Sigmoid colon (tissue), 4 donors: ENCODE measurements around the gene CCDC24.

Source experiments
- CTCF ChIP-seq, 4 experiments: fragments of 450-650 bp in 3 of 4; fragments of 200-600 bp in 1 of 4; IDR thresholded peaks; one replicate each; pipeline ENCODE4 v1.5.1; 2016 to 2019; ENCODE audit warnings: antibody characterized with exemption in 4 of 4, mild to moderate bottlenecking in 3 of 4, moderate library complexity in 2 of 4
- POLR2A ChIP-seq, 2 donors: fragments of 450-650 bp; IDR thresholded peaks; one replicate each; pipeline ENCODE4 v1.6.1; 2016; ENCODE audit warnings: antibody characterized with exemption in 2 of 2, mild to moderate bottlenecking in 2 of 2, moderate library complexity in 2 of 2
- POLR2AphosphoS5 ChIP-seq, 4 donors: sonication (generic); formaldehyde crosslinking; IDR thresholded peaks; one replicate each; pipeline ENCODE4 v1.6.1; 2017; ENCODE audit warnings: antibody characterized with exemption in 4 of 4

- TF ChIP-seq CTCF (IDR thresholded peaks at IDR 0.05) (no peak), POLR2A (IDR thresholded peaks at IDR 0.05) (no peak), POLR2AphosphoS5 (IDR thresholded peaks at IDR 0.05) (no peak)
These were observed 4.8 kb downstream of the CCDC24 start for GRCh38 chr1:43995984-43996732.
